ENCODE results near the gene GUK1. TPM values are rescaled to one million over a fixed set of nuclear protein-coding genes. Genes with fewer than 3 reads are reported as not detected.

GUK1 gene
- total RNA-seq, 4 donors from 2014 or later, result 206 to 232 (median 224) TPM

DNA sequence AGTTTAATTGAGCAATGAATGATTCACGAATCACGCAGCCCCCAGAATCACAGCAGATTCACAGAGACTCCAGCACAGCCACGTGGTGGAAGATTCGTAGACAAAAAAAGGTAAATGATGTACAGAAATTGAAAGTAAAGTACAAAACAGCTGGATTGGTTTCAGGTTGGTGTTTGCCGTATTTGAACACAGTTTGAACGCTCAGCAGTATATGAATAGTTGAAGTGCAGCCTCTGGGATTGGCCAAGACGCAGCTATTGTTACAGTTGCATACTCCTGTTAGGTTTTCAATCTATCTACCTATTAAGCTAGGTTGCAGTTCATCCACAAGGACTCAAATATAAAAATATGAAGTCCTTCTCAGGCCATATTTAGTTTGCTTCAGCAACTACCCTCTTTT lies 27.9 kb upstream of the GUK1 start:
- Histone ChIP-seq H3K4me3 (no peak overlapping the region), H3K36me3 (peaks cover 0 to 6% (median 0%) of the 10 kb centered on the region in 3 donors), H3K27ac (no peak overlapping the region), H3K9me3 (no peaks in the 10 kb centered on the region), H3K27me3 (no peaks in the 10 kb centered on the region), H3K4me1 (peaks cover 0 to 24% (median 11%) of the 10 kb centered on the region in 4 donors)
- TF ChIP-seq, protein P1, sequence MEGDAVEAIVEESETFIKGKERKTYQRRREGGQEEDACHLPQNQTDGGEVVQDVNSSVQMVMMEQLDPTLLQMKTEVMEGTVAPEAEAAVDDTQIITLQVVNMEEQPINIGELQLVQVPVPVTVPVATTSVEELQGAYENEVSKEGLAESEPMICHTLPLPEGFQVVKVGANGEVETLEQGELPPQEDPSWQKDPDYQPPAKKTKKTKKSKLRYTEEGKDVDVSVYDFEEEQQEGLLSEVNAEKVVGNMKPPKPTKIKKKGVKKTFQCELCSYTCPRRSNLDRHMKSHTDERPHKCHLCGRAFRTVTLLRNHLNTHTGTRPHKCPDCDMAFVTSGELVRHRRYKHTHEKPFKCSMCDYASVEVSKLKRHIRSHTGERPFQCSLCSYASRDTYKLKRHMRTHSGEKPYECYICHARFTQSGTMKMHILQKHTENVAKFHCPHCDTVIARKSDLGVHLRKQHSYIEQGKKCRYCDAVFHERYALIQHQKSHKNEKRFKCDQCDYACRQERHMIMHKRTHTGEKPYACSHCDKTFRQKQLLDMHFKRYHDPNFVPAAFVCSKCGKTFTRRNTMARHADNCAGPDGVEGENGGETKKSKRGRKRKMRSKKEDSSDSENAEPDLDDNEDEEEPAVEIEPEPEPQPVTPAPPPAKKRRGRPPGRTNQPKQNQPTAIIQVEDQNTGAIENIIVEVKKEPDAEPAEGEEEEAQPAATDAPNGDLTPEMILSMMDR (IDR thresholded peaks at IDR 0.05), result no peak
- no peak for TF ChIP-seq POLR2A (IDR thresholded peaks at IDR 0.05)
- peak in 1 of 3 donors; percentile 15 for DNase-seq

DNA sequence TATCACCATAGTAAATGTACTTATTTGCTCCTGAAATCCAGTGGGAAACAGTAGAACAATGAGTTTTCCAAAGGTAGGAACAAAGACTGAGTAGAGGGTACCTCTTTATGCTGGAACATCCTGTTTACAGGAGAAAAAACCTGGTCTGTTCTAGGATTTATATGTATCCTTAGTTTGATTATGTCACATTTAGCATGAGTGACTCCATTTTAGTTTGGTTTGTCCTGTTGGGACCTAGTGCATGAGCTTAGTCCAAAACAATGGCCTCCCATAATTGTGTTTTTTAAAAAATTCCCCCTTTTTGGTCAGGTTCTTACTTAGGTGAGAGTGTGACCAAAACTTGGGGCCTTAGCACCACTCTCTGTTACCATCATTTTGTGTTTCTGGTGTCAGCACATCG lies 27.5 kb upstream of the GUK1 start:
- Histone ChIP-seq H3K4me3 (no peak overlapping the region), H3K4me1 (peaks cover 0 to 22% (median 11%) of the 10 kb centered on the region in 4 donors), H3K27me3 (no peaks in the 10 kb centered on the region), H3K9me3 (no peaks in the 10 kb centered on the region), H3K36me3 (peaks cover 0 to 2% (median 0%) of the 10 kb centered on the region in 3 donors), H3K27ac (no peak overlapping the region)
- TF ChIP-seq POLR2A (IDR thresholded peaks at IDR 0.05), result no peak
- TF ChIP-seq, protein P1 (IDR thresholded peaks at IDR 0.05), result no peak
- no peak for DNase-seq

DNA sequence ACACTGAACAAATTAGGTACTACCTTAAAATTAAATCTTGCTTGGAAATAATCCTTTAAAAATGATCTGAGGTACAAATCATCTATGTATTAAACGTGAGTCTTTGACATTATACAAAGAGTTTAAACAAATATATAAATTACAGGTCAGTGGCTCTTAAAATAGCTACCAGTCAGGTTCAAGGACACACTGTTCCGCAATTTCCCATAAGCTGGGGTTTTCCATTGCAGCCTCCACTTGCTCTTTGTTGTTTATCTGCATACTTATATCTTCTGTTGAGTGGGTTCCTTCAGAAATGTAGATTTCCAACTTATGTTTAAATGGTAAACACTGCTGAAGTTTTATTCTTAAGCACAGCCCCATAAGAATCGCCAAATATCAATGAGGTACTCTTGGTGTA lies 25.3 kb upstream of the GUK1 start:
- Histone ChIP-seq H3K27me3 (no peaks in the 10 kb centered on the region), H3K4me1 (peaks cover 0 to 9% (median 2%) of the 10 kb centered on the region in 4 donors), H3K36me3 (no peaks in the 10 kb centered on the region), H3K27ac (no peak overlapping the region), H3K9me3 (no peaks in the 10 kb centered on the region), H3K4me3 (no peak overlapping the region)
- TF ChIP-seq, protein P1 (IDR thresholded peaks at IDR 0.05), result no peak
- TF ChIP-seq POLR2A (IDR thresholded peaks at IDR 0.05), result no peak
- DNase-seq, result peak in 1 of 3 donors; percentile 7

DNA sequence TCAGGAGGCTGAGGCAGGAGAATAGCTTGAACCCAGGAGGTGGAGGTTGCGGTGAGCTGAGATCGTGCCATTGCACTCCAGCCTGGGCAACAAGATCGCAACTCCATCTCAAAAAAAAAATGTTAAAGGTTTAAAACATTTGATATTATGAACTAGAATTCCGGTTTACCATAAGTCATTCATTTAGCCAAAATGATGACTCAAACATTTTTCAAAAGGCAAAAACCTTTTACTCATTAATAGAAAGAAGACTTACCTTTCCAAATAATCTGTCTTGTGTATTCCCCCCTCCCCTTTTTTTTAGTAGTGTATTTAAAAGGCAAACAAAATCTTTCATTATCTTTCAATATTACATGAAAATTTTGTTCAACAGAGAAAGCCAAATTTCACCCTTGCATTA lies 22.7 kb upstream of the GUK1 start:
- H3K36me3 ChIP-seq, result no peaks in the 10 kb centered on the region
- H3K4me1 ChIP-seq, result no peaks in the 10 kb centered on the region
- no peak for DNase-seq
- no peak overlapping the region for H3K4me3 ChIP-seq
- no peaks in the 10 kb centered on the region for H3K27me3 ChIP-seq
- TF ChIP-seq POLR2A (IDR thresholded peaks at IDR 0.05), result no peak
- TF ChIP-seq, protein P1 (IDR thresholded peaks at IDR 0.05), result no peak
- no peak overlapping the region for H3K27ac ChIP-seq
- H3K9me3 ChIP-seq, result no peaks in the 10 kb centered on the region

DNA sequence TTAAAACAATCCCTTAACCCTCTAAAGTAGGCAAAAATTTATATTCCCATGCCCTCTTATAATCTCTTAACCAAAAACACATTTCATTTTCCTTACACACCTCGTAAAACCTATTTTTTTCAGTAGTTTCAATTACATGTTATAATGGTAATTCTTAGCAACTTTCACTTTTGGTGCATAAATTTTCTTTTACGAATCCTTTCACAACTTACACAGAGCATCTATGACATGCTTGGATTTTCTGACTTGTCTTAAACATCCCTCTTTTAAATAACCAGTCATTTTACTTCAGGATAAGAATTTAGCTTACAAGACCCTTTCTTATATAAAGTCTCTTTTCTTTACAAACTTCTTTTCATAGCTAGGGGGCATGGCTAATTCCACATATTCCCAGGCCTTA lies 22.0 kb upstream of the GUK1 start:
- no peak overlapping the region for H3K4me3 ChIP-seq
- TF ChIP-seq, protein P1 (IDR thresholded peaks at IDR 0.05), result no peak
- TF ChIP-seq POLR2A (IDR thresholded peaks at IDR 0.05), result no peak
- no peaks in the 10 kb centered on the region for H3K4me1 ChIP-seq
- no peak overlapping the region for H3K27ac ChIP-seq
- H3K36me3 ChIP-seq, result no peaks in the 10 kb centered on the region
- no peaks in the 10 kb centered on the region for H3K9me3 ChIP-seq
- H3K27me3 ChIP-seq, result no peaks in the 10 kb centered on the region
- DNase-seq, result no peak

DNA sequence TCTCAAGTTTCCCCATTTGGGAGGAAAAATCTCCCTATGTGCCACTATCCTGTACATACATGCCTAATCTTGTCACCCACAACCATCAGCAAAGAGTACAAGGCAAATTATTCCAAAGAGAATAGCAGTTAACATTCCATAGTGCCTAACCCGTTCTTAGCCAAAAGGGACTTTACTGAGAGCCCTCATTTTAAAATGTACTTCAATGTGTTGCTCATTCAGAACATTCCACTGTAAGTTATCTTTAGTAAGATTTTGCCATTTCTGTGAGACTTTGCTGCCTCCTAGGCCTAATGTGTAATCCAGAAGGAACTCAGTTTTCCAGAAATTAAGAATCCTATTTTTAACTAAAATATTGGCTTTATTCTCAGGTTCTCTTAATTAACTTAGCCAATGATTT lies 19.7 kb upstream of the GUK1 start:
- TF ChIP-seq, protein P1 (IDR thresholded peaks at IDR 0.05), result no peak
- no peak for TF ChIP-seq POLR2A (IDR thresholded peaks at IDR 0.05)
- H3K4me1 ChIP-seq, result no peaks in the 10 kb centered on the region
- no peak overlapping the region for H3K27ac ChIP-seq
- H3K36me3 ChIP-seq, result no peaks in the 10 kb centered on the region
- DNase-seq, result no peak
- no peaks in the 10 kb centered on the region for H3K27me3 ChIP-seq
- no peak overlapping the region for H3K4me3 ChIP-seq
- no peaks in the 10 kb centered on the region for H3K9me3 ChIP-seq

Measured in Peyer's patch (tissue), 4 donors.